A673 (cell line): ENCODE results near the gene SLFN5.

Experiments
- EZH2 ChIP-seq: fragments of 200-600 bp; sonication (generic); IDR thresholded peaks from 2 replicates; pipeline ENCODE4 v1.6.1; 2017; ENCODE audit warnings: borderline replicate concordance, low read depth, mild to moderate bottlenecking, mixed read lengths, antibody characterized with exemption, low read length; ENCODE audit not compliant: poor library complexity, severe bottlenecking
- TF ChIP-seq, protein P1 (sequence below): fragments of 300-800, 200-600 bp; sonication (generic); conservative IDR thresholded peaks from 2 replicates; pipeline ENCODE4 v1.5.1; 2017; ENCODE audit warnings: low read depth, mild to moderate bottlenecking, antibody characterized with exemption, low read length, moderate library complexity, mixed read lengths

DNA sequence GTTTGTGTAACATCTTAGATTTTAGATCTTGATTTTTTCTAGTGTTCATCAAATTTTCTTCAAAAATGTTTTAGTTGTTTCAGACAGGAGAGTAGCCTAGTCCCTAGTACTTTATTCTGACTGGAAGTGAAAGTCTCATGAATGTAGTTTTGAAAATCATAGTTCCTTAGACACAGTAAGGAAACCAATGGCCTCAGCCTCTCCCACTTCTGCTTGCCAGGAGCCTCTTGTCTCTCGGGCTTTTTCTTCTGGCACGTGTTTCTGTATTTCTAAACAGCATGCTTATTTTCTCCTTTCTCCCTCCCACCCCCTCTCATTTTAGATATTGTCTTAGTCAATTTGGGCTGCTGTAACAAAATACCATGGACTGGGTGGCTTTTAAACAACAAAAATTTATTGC is 9.8 kb downstream of the SLFN5 start:
- no peak for TF ChIP-seq EZH2
- TF ChIP-seq, protein P1, sequence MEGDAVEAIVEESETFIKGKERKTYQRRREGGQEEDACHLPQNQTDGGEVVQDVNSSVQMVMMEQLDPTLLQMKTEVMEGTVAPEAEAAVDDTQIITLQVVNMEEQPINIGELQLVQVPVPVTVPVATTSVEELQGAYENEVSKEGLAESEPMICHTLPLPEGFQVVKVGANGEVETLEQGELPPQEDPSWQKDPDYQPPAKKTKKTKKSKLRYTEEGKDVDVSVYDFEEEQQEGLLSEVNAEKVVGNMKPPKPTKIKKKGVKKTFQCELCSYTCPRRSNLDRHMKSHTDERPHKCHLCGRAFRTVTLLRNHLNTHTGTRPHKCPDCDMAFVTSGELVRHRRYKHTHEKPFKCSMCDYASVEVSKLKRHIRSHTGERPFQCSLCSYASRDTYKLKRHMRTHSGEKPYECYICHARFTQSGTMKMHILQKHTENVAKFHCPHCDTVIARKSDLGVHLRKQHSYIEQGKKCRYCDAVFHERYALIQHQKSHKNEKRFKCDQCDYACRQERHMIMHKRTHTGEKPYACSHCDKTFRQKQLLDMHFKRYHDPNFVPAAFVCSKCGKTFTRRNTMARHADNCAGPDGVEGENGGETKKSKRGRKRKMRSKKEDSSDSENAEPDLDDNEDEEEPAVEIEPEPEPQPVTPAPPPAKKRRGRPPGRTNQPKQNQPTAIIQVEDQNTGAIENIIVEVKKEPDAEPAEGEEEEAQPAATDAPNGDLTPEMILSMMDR, result no peak
